GM21423 (cell line): ENCODE data around the gene ACTRT2.

Experiments
- ATAC-seq: cut with Tn5 transposase; IDR thresholded peaks from one replicate; pipeline ENCODE4 v1.9.1; 2021; ENCODE audit warnings: mild to moderate bottlenecking, moderate library complexity; ENCODE audit not compliant: unreplicated experiment

ACTRT2 gene

DNA sequence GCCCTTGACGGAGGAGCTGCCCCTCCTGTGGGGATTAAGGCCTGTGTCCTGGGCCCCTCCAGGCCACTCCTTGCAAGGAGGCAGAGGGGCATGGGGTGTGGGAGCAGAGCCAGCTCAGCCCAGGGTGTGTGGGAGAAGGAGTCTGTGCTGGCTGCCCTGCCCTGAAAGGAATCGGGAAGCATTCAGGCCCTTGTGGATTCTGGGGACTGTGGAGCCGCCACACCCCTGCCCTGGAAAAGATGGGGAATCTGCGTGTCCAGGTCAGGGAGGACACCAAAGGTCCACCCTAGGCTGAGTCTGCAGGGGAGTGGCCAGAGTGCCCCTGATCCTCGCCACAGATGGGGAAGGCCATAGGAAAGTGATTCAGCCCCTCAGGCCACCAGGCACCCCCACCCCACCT lies 31.2 kb downstream of the ACTRT2 start:
- ATAC-seq: no peak

DNA sequence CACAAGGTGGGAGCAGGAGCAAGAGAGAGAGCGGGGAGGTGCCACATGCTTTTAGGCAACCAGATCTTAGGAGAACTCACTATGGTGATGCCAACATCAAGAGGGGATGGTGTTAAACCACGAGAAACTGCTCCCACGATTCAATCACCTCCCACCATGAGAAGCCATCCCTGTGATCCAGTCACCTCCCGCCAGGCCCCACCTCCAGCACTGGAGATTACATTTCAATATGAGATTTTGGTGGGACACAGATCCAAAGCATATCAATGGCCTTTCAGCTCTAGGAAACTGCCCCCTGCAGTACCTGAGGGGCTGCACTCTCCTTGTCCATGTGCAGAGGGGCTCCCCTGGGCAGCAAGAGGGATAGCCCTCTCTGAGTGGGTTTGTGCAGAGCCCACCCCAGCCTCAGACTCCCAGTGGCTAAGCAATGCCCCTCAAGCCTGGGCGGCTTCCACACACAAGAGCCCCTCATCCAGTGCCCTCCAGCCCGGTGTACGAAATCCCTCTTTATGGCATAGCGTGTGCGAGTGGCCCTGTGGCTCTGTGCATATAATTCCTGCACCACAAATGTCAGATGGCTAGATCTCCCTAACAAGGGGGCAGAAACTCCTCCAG lies 32.2 kb downstream of the ACTRT2 start:
- ATAC-seq: no peak

DNA sequence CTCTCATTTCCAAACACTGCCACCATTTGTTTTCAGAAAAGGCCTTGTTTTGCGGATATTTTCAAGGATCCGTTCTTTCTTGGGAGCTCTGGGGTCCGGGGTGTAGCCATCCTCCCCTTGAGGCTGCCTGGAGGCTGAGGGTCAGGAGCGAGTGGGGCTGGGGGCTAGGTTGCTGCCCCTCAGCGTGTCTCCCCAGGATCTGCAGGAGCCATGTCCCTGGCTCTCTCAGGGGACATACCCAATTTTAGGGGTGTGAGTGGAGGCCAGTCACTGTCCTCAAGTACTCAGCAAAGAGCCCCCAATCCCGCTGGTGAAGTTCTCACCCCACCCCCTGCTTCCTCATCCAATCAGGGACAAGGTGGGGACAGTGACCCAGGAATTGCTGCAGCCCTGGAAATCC lies 32.7 kb downstream of the ACTRT2 start:
- ATAC-seq: no peak

DNA sequence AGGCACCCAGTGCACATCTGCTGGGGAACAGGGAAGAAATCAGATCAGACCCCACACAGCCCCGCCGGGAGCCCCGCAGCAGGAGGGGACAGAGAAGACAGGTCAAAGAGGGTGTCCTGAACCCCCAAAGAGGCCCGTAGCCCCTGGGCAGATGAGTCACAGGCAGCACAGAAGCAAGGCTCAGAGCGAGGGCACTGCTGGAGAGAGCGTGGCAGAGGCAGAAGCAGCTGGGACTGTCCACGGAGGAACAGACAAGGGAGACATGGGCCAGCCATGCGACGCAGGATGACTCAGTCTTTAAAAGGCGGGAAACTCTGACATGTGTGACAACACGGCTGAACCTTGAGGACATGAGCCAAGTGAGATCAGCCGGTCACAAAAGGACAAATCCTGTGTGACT lies 33.2 kb downstream of the ACTRT2 start:
- ATAC-seq: no peak

DNA sequence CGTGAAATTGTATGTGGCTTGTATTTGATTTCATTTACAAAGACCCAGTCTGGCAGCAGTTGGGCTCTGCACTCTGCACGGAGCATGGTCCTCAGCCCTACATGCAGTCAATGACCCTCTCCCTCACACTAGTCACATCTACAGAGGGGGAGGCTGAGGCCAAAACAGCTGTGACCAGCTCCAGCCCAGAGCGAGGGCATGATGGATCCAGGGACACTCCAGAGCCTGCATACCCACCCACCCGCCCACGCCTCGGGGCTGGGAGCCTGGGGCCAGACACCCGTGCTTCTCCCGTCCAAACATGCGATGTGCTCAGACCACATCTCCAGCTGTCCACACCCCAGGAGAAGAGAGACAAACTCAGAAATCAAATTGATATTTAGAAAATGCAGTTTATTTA lies 33.8 kb downstream of the ACTRT2 start:
- ATAC-seq: no peak

DNA sequence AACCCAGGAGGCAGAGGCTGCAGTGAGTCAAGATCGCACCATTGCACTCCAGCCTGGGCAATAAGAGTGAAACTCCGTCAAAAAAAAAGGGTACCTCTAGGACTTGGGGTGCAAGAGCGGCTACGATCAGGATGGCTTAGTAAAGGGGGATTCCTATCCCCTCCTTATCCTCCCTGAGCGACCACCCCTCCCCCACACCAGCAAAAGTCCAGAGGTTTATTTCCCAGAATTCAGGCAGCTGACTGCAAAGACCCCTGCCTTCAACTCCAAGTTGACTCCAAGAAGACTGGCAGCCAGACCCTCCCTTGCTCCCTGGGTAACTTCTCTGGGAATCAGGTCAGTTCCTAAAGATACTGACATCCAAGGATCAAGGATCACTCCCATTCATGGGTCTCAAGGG lies 35.4 kb downstream of the ACTRT2 start:
- no peak for ATAC-seq

DNA sequence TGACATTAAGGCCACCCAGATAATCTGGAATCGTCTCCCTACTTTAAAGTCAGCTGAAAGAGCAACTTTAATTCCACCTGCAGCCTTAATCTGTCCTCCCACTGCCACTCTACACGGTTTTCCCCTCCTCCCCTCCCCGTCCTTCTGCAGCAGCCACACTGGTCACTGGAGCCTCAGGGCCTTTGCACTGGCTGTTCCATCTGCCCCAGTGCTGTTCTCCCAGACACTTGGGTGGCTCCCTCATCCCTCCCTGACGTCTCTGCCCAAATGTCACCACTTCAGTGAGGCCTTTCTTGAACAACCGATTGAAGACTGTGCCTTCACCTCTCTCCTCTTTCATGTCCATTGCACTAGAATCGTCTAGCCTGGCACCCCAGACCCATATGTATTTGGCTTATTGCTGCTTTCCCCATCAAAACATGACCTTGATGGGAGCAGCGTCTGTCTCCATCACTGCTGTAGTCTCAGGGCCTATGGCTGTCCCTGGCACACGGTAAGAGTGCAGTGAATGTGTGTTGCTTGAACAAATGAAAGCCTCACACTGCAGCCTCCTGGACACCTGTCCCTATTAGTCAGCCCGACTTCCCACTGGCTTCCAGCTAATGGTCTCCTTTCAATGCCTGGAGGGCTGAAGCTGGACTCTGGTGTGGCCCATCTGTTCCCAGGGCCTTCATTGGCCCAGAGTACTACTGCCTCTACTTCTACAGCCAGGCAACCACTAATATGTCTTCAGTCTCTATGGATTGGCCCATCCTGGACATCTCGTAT lies 37.2 kb downstream of the ACTRT2 start:
- ATAC-seq: no peak

DNA sequence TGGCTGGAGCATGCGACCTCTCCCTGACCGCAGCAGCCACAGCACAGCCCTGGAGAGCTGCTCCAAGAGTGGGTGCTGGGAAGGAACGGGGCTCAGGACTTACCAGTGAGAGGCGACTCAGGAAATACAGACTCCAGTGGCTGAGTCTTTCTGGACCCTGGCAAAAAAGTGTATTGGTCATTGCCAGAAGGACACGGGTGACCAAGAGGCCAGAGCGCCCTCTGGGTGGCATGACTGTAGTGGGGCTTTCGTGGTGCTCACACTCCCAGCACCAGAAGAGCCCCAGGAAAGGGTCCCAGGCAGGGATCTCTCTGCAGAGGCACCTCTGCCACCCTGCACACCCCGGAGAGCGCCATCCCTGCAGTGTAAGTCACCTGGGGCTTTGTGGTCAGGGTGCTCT lies 38.9 kb downstream of the ACTRT2 start:
- ATAC-seq: no peak

DNA sequence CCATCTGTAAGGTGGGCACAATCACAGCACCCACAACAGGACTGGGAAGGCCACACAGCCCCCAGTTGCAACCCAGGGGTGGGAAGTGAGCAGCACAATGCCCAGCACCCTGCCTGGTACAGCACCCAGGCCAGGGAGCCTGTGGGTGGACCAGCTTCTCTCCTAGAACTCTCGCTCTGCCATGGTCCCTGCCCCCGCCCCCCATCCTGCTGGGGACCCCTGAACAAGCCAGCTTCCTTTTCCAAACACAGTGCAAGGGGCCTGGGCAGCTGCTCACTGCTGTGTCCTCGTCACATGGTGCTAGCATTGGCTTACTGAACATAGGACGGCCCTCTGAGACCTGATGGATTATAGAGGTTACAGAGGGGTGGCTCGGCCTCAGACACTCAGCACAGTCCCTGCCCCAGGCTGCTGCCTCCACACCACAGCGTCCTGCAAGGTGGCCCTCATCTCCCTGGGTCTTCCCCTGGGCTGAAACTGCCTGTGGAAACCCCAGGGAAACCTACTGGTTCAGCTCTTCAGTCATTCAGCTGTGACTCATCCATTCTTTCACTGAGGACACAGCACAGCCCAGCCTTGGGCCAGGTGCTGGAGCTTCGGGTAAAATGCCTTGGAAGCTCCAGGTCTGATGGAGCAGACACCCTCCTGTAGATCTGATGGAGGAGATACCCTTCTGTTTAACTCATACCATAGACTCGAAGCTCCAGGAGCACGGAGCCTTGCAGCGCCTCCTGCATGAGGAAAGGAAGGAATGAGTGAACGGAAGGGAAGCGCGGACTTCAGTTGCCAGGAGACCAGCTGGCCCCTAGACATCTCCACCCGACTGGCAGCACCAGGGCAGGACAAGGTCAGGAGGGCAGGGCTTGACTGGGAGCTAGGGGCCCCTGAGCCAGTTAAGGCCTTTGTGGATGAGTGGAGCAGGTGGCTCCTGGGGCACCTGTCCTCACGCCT lies 39.6 kb downstream of the ACTRT2 start:
- ATAC-seq: no peak

DNA sequence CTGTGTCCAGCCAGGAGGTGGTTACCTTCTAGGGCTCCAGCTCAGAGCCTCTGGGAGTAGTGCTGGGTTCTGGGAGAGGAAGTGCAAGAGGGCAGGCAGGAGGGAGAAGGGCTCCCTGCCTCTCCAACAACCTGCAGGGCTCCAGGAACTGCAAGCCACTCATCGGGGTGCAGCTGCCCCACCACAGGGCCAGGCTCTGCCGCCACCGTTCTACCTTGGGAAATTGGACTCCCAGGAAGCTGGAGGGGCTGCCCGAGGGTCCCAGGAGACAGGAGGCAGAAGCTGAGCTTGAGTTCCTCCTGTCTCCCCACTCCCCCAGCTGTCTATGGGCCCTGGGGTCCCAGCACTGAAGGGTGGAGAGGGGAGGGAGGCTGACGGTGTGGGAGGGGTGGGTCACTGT lies 40.3 kb downstream of the ACTRT2 start:
- ATAC-seq: no peak

DNA sequence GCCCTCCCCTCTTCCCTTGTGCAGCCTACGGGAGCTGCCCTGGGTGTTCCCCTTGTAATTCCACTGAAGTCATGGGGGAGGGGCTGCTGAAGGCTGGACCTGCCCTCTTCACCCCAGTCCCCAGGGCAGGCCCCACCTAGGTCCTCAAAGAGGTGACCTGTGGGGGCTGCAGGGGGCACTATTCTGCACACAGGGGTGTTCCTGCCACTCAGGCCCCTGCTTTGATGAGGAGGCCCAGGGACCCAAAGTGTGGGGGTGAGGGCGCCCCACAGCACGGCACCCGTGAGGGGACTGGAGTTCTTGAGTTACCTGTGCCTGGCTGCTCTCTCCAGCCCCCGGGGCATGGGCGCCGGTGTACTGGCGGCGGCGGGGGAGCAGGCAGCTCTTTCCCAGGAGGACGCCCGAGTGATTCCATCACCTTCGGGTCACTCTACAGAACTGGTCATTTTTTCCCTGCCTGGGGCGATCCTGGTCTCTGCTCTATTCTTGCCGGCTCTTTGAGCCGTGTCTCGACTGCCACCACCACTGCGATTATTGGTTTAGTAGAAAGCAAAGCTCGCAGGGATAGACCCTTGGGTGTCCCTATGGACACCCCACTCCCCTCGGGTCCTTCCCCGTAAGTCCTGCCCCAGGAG lies 40.8 kb downstream of the ACTRT2 start:
- no peak for ATAC-seq

DNA sequence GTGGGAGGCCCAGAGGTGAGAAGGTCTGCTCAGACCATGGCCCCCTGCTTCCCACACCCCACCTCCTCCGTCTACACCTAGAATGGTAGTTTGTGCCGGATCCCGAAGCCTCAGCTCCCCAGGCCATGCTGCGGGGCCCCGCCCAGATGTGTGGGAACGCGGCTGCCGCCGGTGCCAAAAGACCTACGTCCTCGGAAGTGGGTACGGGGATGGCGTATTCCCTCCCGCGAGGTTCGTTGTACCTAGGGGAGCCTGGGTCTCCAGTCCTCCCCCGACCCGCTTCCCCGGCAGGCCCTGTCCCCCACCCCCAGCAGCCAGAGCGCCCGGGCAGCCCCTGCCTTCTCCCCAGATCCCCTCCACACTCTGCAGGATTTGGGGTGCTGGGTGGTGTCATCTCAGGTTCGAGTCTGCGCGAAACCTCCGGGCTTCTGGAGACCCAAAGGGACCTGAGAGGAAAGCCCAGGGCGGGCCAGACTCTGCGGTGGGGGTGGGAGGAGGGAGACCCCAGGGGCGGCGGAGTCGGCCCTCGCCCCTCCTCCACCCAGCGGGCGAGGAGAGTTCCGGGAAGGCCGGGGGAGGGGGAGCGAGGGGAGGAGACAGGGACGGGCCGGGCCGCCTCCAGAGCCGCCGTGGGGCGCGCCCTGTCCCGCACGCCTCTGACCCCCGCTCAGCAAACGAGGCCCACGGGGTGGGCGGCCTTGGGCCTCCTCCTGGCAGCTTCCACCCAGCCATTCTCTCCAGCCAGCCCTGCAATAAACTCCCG lies 41.5 kb downstream of the ACTRT2 start:
- no peak for ATAC-seq

DNA sequence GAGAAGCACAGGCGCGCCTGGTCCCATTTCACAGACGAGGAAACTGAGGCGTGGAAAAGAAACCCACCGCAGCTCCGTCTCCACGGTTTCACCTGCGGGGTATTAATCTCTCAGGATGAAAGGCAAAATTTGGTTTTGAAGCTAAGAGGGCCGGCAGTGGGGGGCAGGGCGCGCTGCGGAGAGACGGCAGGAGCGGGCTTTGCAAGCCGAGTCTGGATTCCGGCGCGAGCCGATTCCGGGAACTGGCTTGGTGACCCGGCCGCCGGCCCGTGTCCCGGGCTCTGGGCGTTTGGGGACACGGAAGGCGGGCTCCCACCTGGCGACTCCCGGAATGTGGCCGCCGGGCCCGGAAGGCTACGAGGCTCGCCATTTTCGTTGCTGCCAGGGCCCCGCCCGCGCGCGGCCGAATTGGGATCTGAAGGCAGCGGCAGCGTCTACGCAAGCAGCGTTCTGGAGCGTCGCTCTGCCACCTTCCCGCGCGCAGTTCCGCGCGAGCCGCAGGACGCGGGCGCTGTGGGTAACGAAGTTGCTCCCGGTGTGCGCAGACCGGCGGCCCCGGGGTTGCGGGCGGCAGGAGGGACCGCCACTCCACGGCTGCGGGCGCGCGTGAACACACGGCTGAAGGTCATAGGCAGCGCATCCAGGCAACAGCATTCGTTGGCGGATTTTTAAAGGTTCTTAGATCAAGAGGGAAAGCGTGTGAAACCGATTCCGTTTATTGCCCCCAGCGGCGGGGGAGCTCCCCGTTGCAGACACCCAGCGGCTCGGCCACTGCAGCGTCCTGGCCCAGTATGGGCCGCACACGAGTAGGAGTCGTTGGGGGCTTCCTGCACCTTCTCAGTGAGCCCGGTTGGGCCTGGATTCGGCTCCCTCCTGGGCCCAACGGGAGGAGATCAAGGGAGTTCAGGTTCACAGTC lies 42.4 kb downstream of the ACTRT2 start:
- no peak for ATAC-seq

DNA sequence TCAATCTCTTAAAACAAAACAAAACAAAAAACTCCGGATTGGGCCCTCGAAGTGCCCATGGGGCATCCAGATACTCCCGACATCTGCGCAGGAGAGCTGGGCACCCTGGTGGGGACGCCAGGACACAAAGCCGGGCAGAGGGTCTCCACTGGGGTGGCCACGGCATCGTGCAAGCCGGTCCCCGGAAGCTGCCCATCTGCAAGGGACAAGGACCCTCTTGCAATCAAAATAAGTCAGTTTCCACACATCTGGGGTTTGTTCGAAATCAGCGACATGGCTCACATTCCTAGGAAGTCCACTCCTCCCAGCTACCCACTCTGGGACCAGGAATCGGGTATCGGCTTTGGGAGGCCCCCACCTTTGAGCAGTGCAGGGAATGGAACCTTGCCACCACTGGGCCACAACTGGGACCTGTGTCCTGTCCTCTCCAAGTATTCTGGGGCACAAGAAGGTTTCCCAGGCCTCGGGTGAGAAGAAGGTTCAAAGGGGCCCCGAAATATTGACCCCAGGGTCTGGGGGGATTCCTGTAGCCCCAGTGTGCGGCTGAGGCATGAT lies 43.1 kb downstream of the ACTRT2 start:
- ATAC-seq: no peak

DNA sequence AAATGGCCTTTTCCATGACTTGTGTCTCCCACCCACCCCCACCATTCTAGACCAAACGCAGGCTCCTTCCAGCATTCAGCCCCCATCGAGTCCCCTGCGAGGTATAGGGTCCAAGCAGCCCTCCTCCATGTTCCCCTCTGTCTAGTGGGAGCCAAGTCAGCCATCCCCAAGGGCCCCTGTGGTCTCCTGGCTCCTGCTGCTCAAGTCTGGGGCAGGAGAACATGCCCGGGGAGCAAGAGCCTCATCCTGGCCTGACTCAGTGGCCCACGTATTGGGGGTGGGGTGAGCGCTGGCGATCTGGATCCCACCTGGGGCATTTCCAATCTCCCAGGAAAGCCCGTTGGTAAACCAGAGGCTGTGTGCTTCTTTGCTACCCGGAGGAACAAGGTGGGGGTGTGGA lies 43.6 kb downstream of the ACTRT2 start:
- ATAC-seq: no peak

DNA sequence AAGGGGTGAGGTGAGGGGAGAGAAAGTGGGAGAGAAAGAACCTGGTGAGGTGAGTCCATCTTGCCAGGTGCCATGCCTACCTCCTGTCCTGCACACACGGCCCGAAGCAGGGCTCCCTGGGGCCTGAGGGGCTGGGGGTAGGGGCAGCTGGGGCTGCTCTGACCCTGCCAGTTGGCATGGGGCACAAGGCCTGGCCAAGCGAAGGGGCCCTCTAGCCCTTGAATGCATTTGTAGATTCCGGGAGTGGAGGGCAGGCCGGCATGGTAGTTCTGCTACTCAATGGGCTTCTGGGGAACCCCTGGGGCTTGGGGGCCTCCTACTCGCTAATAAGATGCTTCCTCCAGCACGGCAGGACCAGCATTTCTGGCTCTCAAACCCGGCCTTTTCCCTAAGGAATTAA lies 44.1 kb downstream of the ACTRT2 start:
- ATAC-seq: no peak

DNA sequence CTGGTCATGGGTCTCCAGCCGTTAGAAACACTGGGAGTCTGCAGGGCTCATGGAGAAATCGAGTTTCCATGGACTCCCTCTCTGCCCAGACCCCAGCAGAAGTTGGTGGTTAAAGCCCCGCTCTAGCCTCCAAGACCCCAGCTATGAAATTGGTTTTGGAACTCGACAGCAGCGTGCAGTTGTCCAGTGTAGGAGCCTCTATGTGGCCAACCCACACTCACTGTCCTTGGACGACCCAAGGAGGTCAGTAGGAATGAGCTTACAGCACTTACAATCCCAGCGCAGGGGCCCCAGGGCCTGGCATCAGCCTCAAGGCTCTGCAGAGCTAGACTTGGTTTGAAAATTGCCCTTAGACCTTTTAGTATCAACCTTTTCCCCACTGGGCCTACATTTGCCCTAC lies 44.5 kb downstream of the ACTRT2 start:
- ATAC-seq: no peak

DNA sequence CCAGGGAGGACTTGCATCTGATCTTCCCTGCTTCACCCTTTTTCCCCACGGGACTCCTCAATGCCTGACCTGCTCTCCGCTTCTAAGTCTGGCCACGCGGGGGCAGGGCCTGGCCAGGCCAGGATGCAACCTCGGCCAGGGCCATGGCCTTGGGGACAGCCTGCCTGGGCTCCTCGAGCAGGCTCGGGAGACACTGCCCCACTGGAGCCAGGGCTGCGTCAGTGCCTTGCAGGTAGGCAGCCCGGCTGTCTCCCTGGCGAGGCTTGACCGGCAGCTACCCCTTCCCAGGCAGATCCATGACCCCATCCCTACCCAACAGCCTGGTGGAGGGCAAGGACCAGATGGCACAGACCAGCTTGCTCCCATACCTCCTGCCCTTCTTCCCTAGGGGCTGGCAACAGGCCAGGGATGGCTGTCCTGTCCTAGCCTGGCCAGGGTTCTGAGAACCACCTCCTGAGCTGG lies 45.0 kb downstream of the ACTRT2 start:
- ATAC-seq: no peak

DNA sequence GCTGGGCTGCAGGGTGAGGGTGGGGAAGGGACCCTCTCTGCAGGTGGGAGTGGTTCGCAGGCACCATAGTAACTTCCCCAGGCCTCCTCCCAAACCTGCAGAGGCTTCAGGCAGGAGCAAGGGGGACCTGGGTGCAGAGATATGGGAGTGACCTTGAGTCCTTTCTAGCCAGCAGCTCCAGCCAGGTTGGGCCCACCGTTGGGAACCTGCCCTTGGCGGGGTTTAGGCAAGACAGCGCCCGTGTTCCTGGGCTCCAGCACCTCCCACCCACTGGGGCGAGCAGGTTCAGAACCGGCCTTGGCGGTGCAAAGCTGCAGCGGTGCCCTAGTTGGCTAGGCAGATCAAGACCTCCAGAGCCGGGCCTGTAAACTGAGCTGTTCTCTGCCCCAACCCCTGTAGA lies 45.6 kb downstream of the ACTRT2 start:
- no peak for ATAC-seq
